ENCODE results near the gene MYBPC2. TPM values are rescaled to one million over a fixed set of nuclear protein-coding genes. Genes with fewer than 3 reads are reported as not detected.
A peak's percentile ranks its signal among the peaks of the same experiment; 100 is the strongest.

The MYBPC2 gene
- total RNA-seq, 6 donors from 2014 or later, result 0.09 to 0.17 TPM; not detected in 4

DNA sequence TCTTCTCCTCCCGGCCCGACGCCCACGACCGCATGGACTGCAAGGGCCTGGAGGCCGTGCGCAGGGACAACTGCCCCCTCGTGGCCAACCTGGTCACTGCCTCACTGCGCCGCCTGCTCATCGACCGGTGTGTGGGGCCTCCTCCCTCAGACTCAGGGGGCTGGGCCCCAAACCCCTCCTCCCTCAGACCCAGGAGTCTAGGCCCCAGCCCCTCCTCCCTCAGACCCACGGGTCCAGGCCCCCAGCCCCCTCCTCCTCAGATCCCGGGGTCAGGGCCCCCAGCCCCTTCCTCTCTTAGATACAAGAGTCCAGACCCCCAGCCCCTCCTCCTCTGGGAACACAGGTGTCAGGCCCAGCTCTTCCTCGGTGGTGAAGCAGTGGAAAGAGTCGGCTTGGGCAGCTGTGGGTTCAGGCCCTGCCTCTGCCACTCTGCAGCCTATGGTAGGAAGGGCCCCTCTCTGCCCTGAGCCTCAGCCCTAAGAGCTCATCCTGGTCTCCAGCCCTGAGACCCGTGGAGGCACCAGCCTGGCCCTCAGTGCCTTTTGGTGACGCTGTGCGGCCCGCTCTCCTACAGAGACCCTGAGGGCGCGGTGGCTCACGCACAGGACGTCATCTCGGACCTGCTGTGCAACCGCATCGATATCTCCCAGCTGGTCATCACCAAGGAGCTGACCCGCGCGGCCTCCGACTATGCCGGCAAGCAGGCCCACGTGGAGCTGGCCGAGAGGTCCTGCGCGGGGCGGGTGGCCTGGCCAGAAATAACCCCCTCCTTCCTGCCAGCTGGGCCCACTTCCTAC, 17.6 kb upstream of the MYBPC2 start:
- peaks cover 0 to 4% (median under 1%) of the 10 kb centered on the region in 4 donors for H3K36me3 ChIP-seq
- TF ChIP-seq, protein P1, sequence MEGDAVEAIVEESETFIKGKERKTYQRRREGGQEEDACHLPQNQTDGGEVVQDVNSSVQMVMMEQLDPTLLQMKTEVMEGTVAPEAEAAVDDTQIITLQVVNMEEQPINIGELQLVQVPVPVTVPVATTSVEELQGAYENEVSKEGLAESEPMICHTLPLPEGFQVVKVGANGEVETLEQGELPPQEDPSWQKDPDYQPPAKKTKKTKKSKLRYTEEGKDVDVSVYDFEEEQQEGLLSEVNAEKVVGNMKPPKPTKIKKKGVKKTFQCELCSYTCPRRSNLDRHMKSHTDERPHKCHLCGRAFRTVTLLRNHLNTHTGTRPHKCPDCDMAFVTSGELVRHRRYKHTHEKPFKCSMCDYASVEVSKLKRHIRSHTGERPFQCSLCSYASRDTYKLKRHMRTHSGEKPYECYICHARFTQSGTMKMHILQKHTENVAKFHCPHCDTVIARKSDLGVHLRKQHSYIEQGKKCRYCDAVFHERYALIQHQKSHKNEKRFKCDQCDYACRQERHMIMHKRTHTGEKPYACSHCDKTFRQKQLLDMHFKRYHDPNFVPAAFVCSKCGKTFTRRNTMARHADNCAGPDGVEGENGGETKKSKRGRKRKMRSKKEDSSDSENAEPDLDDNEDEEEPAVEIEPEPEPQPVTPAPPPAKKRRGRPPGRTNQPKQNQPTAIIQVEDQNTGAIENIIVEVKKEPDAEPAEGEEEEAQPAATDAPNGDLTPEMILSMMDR (IDR thresholded peaks at IDR 0.05), result peak; percentile 89 to 95 (median 92)
- no peak for TF ChIP-seq POLR2A (IDR thresholded peaks at IDR 0.05)
- H3K4me3 ChIP-seq, result peak overlapping the region in 1 of 4 donors; percentile 6
- DNase-seq, result peak; percentile 83 to 95
- no peaks in the 10 kb centered on the region for H3K9me3 ChIP-seq
- peak; percentile 78 to 91 for ATAC-seq (ENCODE audit: low FRiP score in 2 of 2)
- peak overlapping the region in 1 of 4 donors; percentile 6 for H3K27ac ChIP-seq
- H3K27me3 ChIP-seq, result peaks cover 0 to 12% (median 5%) of the 10 kb centered on the region in 4 donors
- 49 to 89% methylated on average over 11 to 34 of the region's 37 CpGs for WGBS, 2 donors
- H3K4me1 ChIP-seq, result peaks cover 0 to 15% (median 8%) of the 10 kb centered on the region in 4 donors

- ATAC-seq (ENCODE audit: low FRiP score in 2 of 2), result peak; percentile 25 to 57
- H3K4me1 ChIP-seq, result peaks cover 0 to 15% (median 8%) of the 10 kb centered on the region in 4 donors
- peak overlapping the region in 1 of 4 donors; percentile 6 for H3K4me3 ChIP-seq
- H3K36me3 ChIP-seq, result no peaks in the 10 kb centered on the region
- 77 to 92% methylated on average over 8 to 16 of the region's 22 CpGs for WGBS, 2 donors
- peaks cover 0 to 12% (median 5%) of the 10 kb centered on the region in 4 donors for H3K27me3 ChIP-seq
- peak; percentile 50 to 88 for DNase-seq
- H3K9me3 ChIP-seq, result no peaks in the 10 kb centered on the region
- peak overlapping the region in 1 of 4 donors; percentile 6 for H3K27ac ChIP-seq
- no peak for TF ChIP-seq EP300 (IDR thresholded peaks at IDR 0.05)
Observed at GRCh38 chr19:50415661-50416033, 17.0 kb upstream of the MYBPC2 start.

- TF ChIP-seq POLR2A (IDR thresholded peaks at IDR 0.05), result no peak
- no peak for TF ChIP-seq POLR2AphosphoS5 (IDR thresholded peaks at IDR 0.05)
- TF ChIP-seq EP300 (IDR thresholded peaks at IDR 0.05), result no peak
- TF ChIP-seq, protein P1 (IDR thresholded peaks at IDR 0.05), result no peak
Observed at GRCh38 chr19:50416034-50416977, 16.4 kb upstream of the MYBPC2 start.

GRCh38 chr19:50417111-50418081, 15.3 kb upstream of the MYBPC2 start:
- WGBS, 2 donors, result 90 to 100% methylated on average over 1 to 19 of the region's 42 CpGs
- peak in 1 of 2 donors; percentile 82 for DNase-seq
- no peak for ATAC-seq (ENCODE audit: low FRiP score in 2 of 2)
- no peak overlapping the region for H3K4me3 ChIP-seq
- peaks cover 0 to 15% (median 8%) of the 10 kb centered on the region in 4 donors for H3K4me1 ChIP-seq
- no peaks in the 10 kb centered on the region for H3K36me3 ChIP-seq
- H3K9me3 ChIP-seq, result no peaks in the 10 kb centered on the region
- TF ChIP-seq, protein P1 (IDR thresholded peaks at IDR 0.05), result no peak
- H3K27me3 ChIP-seq, result peaks cover 0 to 12% (median 5%) of the 10 kb centered on the region in 4 donors
- H3K27ac ChIP-seq, result no peak overlapping the region

More at GRCh38 chr19:50416034-50416977, 16.4 kb upstream of the MYBPC2 start:
- DNase-seq (peak in 1 of 2 donors; percentile 81), ATAC-seq (ENCODE audit: low FRiP score in 2 of 2) (peak in 1 of 2 donors; percentile 2)
- H3K9me3 ChIP-seq, result no peaks in the 10 kb centered on the region
- H3K36me3 ChIP-seq, result no peaks in the 10 kb centered on the region
- H3K27ac ChIP-seq, result no peak overlapping the region
- H3K4me1 ChIP-seq, result peaks cover 0 to 15% (median 8%) of the 10 kb centered on the region in 4 donors
- peaks cover 0 to 12% (median 5%) of the 10 kb centered on the region in 4 donors for H3K27me3 ChIP-seq
- no peak overlapping the region for H3K4me3 ChIP-seq
- 86 to 90% methylated on average over 16 to 30 of the region's 35 CpGs for WGBS, 2 donors

All from upper lobe of left lung (tissue), 6 donors.